Transverse colon (tissue), 3 donors: ENCODE measurements around the gene NCOA4.

Source experiments
- CTCF ChIP-seq, 5 experiments: fragments of 200-600 bp in 3 of 5; fragments of 450-650 bp in 2 of 5; sonication (generic) in 3 of 5; IDR thresholded peaks; 1 replicate in 2 of 5; 2 replicates in 3 of 5; pipeline ENCODE4 v1.5.1; 2016 to 2017; ENCODE audit warnings: antibody characterized with exemption in 5 of 5, inconsistent platforms in 3 of 5, mild to moderate bottlenecking in 2 of 5, moderate library complexity in 1 of 5
- EP300 ChIP-seq: sonication (generic); formaldehyde crosslinking; IDR thresholded peaks from one replicate; pipeline ENCODE4 v1.6.1; 2017; ENCODE audit warnings: antibody characterized with exemption, low read depth
- POLR2A ChIP-seq: fragments of 450-650 bp; IDR thresholded peaks from one replicate; pipeline ENCODE4 v1.6.1; 2016; ENCODE audit warnings: antibody characterized with exemption, mild to moderate bottlenecking, moderate library complexity

DNA sequence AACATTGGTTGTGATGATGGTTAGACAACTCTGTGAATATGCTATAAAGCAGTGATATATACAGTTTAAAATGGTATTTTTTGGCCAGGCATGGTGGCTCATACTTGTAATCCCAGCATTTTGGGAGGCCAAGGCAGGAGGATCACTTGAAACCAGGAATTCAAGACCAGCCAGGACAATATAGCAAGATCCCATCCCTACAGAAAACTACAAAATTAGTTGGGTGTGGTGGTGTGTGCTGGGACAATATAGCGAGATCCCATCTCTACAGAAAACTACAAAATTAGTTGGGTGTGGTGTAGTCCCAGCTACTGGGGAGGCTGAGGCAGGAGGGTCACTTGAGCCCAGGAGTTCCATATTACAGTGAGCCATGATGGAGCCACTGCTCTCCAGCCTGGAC lies 43.1 kb upstream of the NCOA4 start:
- TF ChIP-seq POLR2A (no peak), EP300 (no peak), CTCF (IDR thresholded peaks at IDR 0.05) (no peak)
